Gastrocnemius medialis (tissue), 4 donors: ENCODE data around the gene ZNF620. TPM values are rescaled to one million over a fixed set of nuclear protein-coding genes. Genes with fewer than 3 reads are reported as not detected.

ENCODE experiments used
- ATAC-seq, 2 donors: fragments of 150-250 bp; one replicate each; pipeline ENCODE4 v1.9.1; 2016
- DNase-seq, 2 donors: peaks; one replicate each; pipeline ENCODE4 v3.0.0-alpha.2; 2019
- H3K27ac ChIP-seq, 4 donors: fragments of 200-600 bp; sonication (generic); 1 replicate in 1 of 4; 2 replicates in 3 of 4; pipeline ENCODE4 v1.5.1; 2016 to 2018; ENCODE audit warnings: mild to moderate bottlenecking in 2 of 4, moderate library complexity in 1 of 4
- H3K27me3 ChIP-seq, 3 donors: fragments of 200-600 bp; sonication (generic) in 2 of 3; 1 replicate in 1 of 3; 2 replicates in 2 of 3; pipeline versions ENCODE4 v1.5.1 to v1.6.0; 2016 to 2019; ENCODE audit warnings: mild to moderate bottlenecking in 1 of 3, moderate library complexity in 1 of 3
- H3K36me3 ChIP-seq, 2 donors: fragments of 200-600 bp; sonication (generic) in 1 of 2; one replicate each; pipeline ENCODE4 v1.5.1; 2017 to 2018
- H3K4me1 ChIP-seq, 2 donors: fragments of 200-600 bp; sonication (generic) in 1 of 2; one replicate each; pipeline ENCODE4 v1.5.1; 2016 to 2017; ENCODE audit warnings: mild to moderate bottlenecking in 2 of 2
- H3K4me3 ChIP-seq, 4 donors: fragments of 200-600 bp; sonication (generic) in 3 of 4; 1 replicate in 1 of 4; 2 replicates in 3 of 4; pipeline ENCODE4 v1.5.1; 2016 to 2019; ENCODE audit warnings: mild to moderate bottlenecking in 2 of 4
- H3K9me3 ChIP-seq, 3 donors: fragments of 200-600 bp; sonication (generic) in 2 of 3; 1 replicate in 1 of 3; 2 replicates in 2 of 3; pipeline ENCODE4 v1.5.1; 2016 to 2019
- POLR2A ChIP-seq, 2 donors: fragments of 450-650 bp; IDR thresholded peaks; one replicate each; pipeline ENCODE4 v1.6.1; 2017; ENCODE audit warnings: antibody characterized with exemption in 2 of 2, mild to moderate bottlenecking in 2 of 2, moderate library complexity in 2 of 2
- in situ Hi-C, 4 donors: fragments of 200-750 bp; cut with MboI; loops; one replicate each; pipeline versions ENCODE4 v1.15.0 to v1.8.0; 2017; ENCODE audit warnings: low sequenced_read_pairs in 4 of 4
- intact Hi-C: fragments of 100-400 bp; cut with DNase I; formaldehyde crosslinking; loops from one replicate; pipeline ENCODE4 v1.15.1; 2023; ENCODE audit warnings: low total_unique reads
- total RNA-seq, 4 donors: library from RNA; depleted of rRNA; stranded (reverse); fragments of >200 nt; gene quantifications; one replicate each; pipeline versions ENCODE4 v1.1.0 to v1.2.3, GENCODE V29; 2016
- TF ChIP-seq, protein P1 (sequence below), 5 experiments: fragments of 450-650 bp in 3 of 5; fragments of 200-600 bp in 2 of 5; sonication (generic) in 2 of 5; IDR thresholded peaks in 4 of 5; conservative IDR thresholded peaks in 1 of 5; 1 replicate in 4 of 5; 2 replicates in 1 of 5; pipeline ENCODE4 v1.5.1; 2016 to 2019; ENCODE audit warnings: antibody characterized with exemption in 5 of 5, mild to moderate bottlenecking in 3 of 5, moderate library complexity in 3 of 5

The ZNF620 gene
- total RNA-seq, 4 donors from 2014 or later: 0.33 to 4.2 (median 1.9) TPM

DNA sequence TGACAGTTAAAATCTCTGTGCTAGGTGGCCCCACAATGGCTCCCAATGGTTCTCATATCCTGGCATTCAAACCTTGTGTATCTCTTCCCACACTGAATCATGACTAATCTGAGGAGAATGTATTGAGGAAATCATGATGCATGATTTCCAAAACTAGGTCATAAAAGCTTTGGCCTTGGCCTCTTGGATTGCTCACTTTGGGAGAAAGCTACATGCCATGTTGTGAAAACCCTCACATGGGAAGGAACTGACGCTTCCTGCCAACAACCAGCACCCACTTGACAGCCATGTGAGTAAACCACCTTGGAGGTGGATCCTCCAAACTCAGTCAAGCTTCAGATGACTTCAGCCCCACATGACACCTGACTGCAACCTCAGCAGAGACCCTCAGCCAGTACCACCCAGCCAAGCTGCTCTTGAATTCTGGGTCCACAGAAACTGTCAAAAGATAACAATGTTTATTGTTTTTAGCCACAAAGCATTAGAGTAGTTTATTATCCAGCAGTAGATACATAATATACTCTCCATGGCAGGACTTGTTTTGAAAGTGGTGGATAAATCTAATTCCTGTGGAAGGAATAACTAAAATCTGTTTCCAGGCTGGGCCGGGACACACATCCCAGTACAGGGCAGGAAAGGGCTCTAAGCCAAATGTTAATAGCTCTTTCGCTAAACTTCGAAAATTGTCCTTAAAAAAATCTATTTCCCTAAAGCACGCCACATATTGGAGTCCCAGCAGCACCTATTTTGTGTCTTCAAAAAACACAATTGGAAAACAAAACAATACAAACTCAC, 1.0 kb upstream of the ZNF620 start:
- Histone ChIP-seq H3K4me1 (peaks cover 10 to 13% of the 10 kb centered on the region in 2 donors), H3K36me3 (no peaks in the 10 kb centered on the region), H3K4me3 (peak overlapping the region in 3 of 4 donors; percentile 64 to 76 (median 73)), H3K27ac (peak overlapping the region; percentile 77 to 86 (median 82)), H3K27me3 (no peaks in the 10 kb centered on the region), H3K9me3 (no peaks in the 10 kb centered on the region)
- in situ Hi-C loops: no loop called here
- intact Hi-C loops: loop anchor here (1.0 to 2.0 kb wide), 2 partner anchors 28 to 52 kb away; partner anchors contain the start of gene ZNF619
- peak; percentile 63 for ATAC-seq
- TF ChIP-seq POLR2A (IDR thresholded peaks at IDR 0.05): no peak
- TF ChIP-seq, protein P1, sequence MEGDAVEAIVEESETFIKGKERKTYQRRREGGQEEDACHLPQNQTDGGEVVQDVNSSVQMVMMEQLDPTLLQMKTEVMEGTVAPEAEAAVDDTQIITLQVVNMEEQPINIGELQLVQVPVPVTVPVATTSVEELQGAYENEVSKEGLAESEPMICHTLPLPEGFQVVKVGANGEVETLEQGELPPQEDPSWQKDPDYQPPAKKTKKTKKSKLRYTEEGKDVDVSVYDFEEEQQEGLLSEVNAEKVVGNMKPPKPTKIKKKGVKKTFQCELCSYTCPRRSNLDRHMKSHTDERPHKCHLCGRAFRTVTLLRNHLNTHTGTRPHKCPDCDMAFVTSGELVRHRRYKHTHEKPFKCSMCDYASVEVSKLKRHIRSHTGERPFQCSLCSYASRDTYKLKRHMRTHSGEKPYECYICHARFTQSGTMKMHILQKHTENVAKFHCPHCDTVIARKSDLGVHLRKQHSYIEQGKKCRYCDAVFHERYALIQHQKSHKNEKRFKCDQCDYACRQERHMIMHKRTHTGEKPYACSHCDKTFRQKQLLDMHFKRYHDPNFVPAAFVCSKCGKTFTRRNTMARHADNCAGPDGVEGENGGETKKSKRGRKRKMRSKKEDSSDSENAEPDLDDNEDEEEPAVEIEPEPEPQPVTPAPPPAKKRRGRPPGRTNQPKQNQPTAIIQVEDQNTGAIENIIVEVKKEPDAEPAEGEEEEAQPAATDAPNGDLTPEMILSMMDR (IDR thresholded peaks at IDR 0.05 in 4 of 5, conservative IDR thresholded peaks at IDR 0.05 in 1 of 5): no peak
- peak; percentile 4 to 52 for DNase-seq

DNA sequence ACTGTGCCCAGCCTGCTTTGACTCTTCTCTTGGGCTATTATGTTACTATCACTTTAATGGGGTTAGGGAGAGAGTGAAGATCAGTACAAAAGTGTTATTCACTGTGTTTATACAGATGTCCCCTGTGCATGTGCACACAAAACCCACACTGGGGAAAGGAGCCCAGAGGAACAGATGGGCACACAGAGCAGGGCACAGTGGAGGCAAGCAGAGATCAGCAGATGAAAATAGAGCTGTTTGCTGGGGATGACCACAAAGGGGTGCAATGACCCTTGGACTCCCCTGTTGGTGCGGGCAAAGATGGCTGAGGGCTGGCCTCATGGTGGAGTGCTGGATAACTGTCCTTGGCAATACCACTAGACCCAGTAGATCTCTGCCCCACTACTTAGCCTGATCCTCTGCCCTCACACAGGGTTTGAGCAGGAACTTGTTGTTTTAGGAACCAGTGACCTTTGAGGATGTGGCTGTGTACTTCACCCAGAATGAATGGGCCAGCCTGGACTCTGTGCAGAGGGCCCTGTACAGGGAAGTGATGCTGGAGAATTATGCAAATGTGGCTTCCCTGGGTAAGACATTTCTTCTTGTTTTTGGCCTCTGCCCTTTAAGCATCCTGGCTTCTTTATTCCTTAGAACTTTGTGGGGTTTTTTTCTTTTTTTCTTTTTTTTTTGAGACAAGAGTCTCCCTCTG, 5.3 kb downstream of the ZNF620 start:
- DNase-seq (no peak), ATAC-seq (no peak)
- Histone ChIP-seq H3K27ac (no peak overlapping the region), H3K4me1 (peaks cover 4 to 5% of the 10 kb centered on the region in 2 donors), H3K27me3 (no peaks in the 10 kb centered on the region), H3K4me3 (no peak overlapping the region), H3K9me3 (no peaks in the 10 kb centered on the region), H3K36me3 (peaks cover 0 to 13% of the 10 kb centered on the region in 2 donors)
- in situ Hi-C loops: no loop called here
- intact Hi-C loops: no loop called here
- TF ChIP-seq POLR2A (IDR thresholded peaks at IDR 0.05): no peak
- TF ChIP-seq, protein P1 (IDR thresholded peaks at IDR 0.05 in 4 of 5, conservative IDR thresholded peaks at IDR 0.05 in 1 of 5): no peak

DNA sequence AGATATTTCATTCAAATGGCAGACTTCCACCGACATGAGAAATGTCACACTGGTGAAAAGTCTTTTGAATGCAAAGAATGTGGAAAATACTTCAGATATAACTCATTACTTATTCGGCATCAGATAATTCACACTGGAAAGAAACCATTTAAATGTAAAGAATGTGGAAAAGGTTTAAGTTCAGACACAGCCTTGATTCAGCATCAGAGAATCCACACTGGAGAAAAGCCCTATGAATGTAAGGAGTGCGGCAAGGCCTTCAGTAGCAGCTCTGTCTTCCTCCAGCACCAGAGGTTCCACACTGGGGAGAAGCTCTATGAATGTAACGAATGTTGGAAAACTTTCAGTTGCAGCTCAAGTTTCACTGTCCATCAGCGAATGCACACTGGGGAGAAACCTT, 10.4 kb downstream of the ZNF620 start:
- intact Hi-C loops: no loop called here
- H3K27me3 ChIP-seq: no peaks in the 10 kb centered on the region
- H3K4me3 ChIP-seq: no peak overlapping the region
- DNase-seq (no peak), ATAC-seq (no peak)
- in situ Hi-C loops: no loop called here
- no peaks in the 10 kb centered on the region for H3K9me3 ChIP-seq
- H3K36me3 ChIP-seq: peaks cover 0 to 13% of the 10 kb centered on the region in 2 donors
- TF ChIP-seq, protein P1 (IDR thresholded peaks at IDR 0.05 in 4 of 5, conservative IDR thresholded peaks at IDR 0.05 in 1 of 5): no peak
- no peak for TF ChIP-seq POLR2A (IDR thresholded peaks at IDR 0.05)
- H3K4me1 ChIP-seq: no peaks in the 10 kb centered on the region
- no peak overlapping the region for H3K27ac ChIP-seq

DNA sequence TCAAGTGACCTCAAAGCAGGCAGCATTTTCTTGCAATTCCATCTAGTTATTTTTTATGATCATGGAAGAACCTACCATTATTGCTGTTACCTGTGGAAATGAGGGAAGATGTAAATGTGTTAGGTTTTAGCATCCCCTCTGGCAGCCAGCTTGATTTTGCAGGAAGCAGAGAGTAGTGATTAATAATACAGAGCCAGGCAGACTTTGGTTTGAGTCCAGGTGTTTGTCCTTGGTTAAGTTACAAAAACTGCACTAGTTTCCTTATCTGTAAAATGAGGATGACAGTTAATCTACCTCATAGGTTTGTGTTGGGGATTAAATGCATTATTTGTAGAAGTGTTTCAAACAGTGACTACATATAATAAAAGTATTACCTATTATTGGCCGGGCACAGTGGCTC, 12.2 kb downstream of the ZNF620 start:
- H3K36me3 ChIP-seq: no peaks in the 10 kb centered on the region
- no peak overlapping the region for H3K27ac ChIP-seq
- H3K4me3 ChIP-seq: no peak overlapping the region
- H3K27me3 ChIP-seq: no peaks in the 10 kb centered on the region
- H3K9me3 ChIP-seq: no peaks in the 10 kb centered on the region
- intact Hi-C loops: no loop called here
- in situ Hi-C loops: no loop called here
- ATAC-seq (no peak), DNase-seq (no peak)
- TF ChIP-seq, protein P1 (IDR thresholded peaks at IDR 0.05 in 4 of 5, conservative IDR thresholded peaks at IDR 0.05 in 1 of 5): no peak
- TF ChIP-seq POLR2A (IDR thresholded peaks at IDR 0.05): no peak
- H3K4me1 ChIP-seq: no peaks in the 10 kb centered on the region
